ENCODE data around the gene MPP3.
"Not testable (repeated sequence)": the region's sequence is repeated elsewhere in the genome, so short reads cannot be mapped to it uniquely, and the experiment has no call there.

Gene MPP3

GRCh38 chr17:43808076-43808475 is 24.9 kb downstream of the MPP3 start:
- no peak for DNase-seq (ENCODE audit: low spot score)

DNA sequence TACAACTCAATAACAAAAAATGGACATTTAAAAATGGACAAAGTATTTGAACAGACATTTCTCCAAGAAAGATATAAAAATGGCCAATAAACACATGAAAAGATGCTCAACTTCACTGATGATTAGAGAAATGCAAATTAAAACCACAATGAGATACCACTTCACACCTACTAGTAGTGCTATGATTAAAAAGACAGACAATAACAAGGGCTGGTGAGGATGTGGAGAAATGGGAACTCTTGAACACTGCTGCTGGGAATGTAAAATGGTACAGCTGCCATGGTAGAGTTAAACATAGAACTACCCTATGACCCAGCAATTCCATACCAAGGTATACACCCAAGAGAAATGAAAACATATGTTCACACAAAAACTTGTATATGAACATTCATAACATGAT is 27.8 kb downstream of the MPP3 start:
- no peak for DNase-seq (ENCODE audit: low spot score)

GRCh38 chr17:43803758-43804157 is 29.2 kb downstream of the MPP3 start:
- peak; percentile 29 for DNase-seq (ENCODE audit: low spot score)

- no peak for DNase-seq (ENCODE audit: low spot score)
Measured at GRCh38 chr17:43801844-43802243, 31.1 kb downstream of the MPP3 start.

- DNase-seq (ENCODE audit: low spot score), result no peak
Measured at GRCh38 chr17:43800736-43801135, 32.2 kb downstream of the MPP3 start.

- DNase-seq (ENCODE audit: low spot score), result no peak
Measured at GRCh38 chr17:43799047-43799446, 33.9 kb downstream of the MPP3 start.

GRCh38 chr17:43798024-43798423 is 34.9 kb downstream of the MPP3 start:
- DNase-seq (ENCODE audit: low spot score), result not testable (repeated sequence)

DNA sequence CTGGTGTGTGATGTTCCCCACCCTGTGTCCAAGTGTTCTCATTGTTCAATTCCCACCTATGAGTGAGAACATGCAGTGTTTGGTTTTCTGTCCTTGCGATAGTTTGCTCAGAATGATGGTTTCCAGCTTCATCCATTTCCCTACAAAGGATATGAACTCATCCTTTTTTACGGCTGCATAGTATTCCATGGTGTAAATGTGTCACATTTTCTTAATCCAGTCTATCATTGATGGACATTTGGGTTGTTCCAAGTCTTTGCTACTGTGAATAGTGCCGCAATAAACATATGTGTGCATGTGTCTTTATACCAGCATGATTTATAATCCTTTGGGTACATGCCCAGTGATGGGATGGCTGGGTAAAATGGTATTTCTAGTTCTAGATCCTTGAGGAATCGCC is 40.3 kb downstream of the MPP3 start:
- DNase-seq (ENCODE audit: low spot score), result not testable (repeated sequence)

GRCh38 chr17:43791589-43791988 is 41.4 kb downstream of the MPP3 start:
- DNase-seq (ENCODE audit: low spot score), result peak; percentile 27

DNA sequence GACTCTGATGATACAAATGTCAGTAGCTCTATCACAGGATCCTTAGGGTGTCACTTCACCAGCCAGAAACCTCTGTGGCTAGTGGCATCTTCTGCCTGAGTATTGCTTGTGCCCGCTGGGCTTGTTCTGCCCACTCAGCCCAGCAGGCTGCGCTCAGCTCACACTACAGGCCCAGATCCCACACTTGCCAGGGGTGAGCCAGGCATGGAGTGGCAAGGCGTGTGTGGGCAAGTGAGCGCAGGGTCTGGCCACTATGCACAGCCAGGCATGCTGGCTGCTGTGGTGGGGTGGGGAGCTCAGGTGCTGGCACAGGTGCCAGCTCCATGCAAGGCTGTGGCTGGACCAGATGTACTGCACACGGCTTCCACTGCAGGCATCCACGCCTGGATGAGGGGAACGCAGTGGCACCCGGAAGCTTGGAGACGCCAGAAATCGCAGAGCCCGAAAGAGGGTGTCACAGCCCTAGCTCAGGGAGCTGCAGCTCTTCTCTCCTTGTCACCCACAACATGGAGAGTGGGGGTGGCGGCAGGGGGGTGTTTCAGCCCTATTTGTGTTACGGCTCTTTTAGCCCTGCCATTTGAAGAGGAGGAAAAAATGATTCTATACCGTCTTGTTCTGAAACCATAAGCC is 42.5 kb downstream of the MPP3 start:
- no peak for DNase-seq (ENCODE audit: low spot score)

DNA sequence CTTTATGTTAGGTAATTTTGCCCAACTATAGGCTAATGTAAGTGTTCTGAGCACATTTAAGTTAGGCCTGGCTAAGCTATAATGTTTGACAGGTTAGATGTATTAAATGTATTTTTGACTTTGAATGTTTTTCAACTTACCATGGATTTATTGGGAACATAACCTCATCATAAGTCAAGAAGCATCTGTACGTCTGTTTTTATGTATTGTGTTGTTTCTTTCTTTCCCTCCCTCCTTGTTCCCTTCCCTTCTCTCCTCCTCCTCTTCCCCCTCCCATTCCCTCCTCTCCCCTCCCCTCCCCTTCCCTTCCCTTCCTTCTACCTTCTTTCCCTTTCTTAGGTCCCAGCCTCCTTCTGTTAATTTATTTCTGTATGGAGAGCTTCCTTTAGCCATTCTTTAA is 43.5 kb downstream of the MPP3 start:
- no peak for DNase-seq (ENCODE audit: low spot score)

DNA sequence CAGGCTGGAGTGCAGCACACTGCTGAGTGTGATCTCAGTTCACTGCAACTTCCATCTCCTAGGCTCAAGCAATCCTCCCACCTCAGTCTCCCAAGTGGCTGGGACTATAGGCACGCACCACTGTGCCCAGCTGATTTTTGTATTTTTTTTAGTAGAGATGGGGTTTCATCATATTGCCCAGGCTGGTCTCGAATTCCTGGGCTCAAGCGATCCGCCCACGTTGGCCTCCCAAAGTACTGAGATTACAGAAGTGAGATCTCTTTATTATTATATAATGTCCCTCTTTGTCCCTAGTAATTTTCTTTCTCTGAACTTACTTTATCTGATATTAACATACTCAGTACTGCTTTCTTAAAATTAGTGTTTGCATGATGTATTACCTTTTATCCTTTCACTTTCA is 44.4 kb downstream of the MPP3 start:
- no peak for DNase-seq (ENCODE audit: low spot score)

DNA sequence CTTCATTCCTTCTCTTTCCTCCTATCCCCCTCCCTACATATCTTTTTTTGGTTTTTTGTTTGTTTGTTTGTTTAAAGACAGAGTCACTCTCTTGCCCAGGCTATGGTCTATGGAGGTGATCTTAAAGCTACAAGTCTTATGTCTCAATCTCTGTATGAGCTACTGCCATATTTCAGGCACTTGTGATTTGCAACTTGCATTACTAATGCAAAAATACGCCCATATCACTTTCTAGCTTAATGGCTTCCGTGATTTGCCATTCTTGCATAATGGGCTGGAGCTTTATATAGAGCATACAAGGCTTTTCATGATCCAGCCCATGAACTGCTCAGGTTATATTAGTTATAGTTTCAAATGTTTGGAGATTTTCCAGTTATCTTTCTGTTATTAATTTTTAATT is 45.2 kb downstream of the MPP3 start:
- DNase-seq (ENCODE audit: low spot score), result no peak

- DNase-seq (ENCODE audit: low spot score), result peak; percentile 70
Measured at GRCh38 chr17:43784628-43785101, 48.3 kb downstream of the MPP3 start.

DNA sequence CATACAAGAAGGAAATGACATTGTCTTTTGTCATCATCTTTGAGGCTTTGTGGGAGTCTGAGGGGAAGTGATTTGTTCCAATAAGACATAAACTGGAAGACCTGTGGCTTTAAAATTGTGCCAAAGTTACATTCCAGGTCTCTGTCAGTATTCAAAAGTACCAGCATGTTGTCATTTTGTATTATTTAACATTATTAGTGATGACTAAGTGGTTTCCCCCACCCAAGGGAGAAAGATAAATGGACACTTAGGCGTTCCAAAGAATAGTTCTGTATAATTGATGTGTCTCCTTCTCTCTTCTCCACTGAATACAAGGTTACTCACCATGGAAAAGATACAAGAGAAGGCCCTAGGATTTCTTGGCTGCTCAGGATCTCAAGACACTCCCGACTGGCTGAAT is 48.9 kb downstream of the MPP3 start:
- peak; percentile 58 for DNase-seq (ENCODE audit: low spot score)

GRCh38 chr17:43782913-43783680 is 49.8 kb downstream of the MPP3 start:
- DNase-seq (ENCODE audit: low spot score), result no peak

DNA sequence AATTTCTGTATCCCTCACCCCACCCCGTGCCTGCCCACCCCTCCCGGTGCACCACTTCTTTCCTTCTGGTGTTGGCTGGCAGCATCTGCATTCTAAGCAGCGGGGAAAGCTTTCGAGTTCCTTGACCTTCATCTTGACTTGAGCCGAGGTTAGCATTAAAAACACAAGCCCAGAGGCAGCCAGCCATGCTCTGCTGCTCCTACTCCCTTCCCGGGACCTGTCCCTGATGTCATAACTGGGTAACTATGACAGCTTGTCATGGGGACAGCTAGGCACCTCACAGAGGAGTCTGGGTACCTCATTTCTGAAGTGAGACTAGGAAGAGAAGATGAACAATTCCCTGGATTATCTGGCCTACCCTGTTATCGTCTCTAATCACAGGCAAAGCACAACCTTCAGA is 52.8 kb downstream of the MPP3 start, which contains the start of gene CFAP97D1:
CFAP97D1 (plus strand) TSS at position 301 of the 400 bp plus-strand sequence; CDS start at position 329, 28 bp downstream.
- DNase-seq (ENCODE audit: low spot score), result no peak

DNA sequence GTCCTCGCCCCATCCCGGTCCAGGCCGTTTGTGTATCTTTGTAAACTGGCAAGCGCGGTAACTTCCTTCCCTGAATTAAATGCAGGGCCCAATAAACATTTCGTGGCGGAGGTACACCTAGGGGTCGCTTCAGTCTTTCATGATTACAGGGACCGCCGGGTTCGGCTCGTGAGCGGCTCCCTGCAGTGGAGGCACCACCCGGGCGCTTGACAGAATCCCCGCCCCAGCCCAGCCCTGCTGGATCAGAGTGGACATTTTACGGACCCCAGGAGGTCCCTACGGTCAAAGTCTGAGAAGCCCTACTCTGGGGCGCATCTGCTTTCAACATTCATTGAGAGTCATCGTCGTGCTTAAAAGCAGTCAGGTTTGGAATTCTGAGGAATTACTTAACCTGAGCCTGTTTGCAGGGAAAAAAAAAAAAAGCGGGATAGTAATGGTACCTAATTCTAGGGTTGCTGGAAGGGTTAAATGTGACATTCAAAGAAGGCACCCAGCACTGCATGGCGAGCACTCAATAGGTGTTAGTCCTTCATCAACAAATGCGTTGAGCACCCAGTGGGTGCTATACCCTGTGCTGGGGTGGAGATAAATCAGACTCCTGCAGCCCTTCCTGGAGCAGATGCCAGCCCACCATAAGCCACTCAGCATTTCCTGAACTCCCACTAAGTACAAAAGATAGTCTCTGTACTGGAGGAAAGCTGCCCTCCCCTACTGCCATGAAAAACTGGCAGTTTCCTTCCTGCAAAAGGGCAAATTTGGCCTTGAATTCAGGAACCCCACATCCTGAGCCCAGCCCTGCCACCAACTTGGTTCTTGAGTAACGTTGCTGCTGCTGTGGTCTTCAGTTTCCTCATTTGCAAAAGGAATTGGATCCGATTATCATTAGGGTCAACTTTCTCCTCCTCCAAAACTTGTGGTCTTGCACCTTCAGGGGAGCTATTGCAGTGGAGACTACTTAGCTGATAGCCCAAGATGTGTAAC is 53.5 kb downstream of the MPP3 start:
- peak; percentile 25 for DNase-seq (ENCODE audit: low spot score)

GRCh38 chr17:43778337-43779144 is 54.4 kb downstream of the MPP3 start, which contains the start of gene DUSP3:
Gene DUSP3 (minus strand): TSS chr17:43778977. CDS start chr17:43778924, 53 bp downstream.
- peak; percentile 98 for DNase-seq (ENCODE audit: low spot score)

DNA sequence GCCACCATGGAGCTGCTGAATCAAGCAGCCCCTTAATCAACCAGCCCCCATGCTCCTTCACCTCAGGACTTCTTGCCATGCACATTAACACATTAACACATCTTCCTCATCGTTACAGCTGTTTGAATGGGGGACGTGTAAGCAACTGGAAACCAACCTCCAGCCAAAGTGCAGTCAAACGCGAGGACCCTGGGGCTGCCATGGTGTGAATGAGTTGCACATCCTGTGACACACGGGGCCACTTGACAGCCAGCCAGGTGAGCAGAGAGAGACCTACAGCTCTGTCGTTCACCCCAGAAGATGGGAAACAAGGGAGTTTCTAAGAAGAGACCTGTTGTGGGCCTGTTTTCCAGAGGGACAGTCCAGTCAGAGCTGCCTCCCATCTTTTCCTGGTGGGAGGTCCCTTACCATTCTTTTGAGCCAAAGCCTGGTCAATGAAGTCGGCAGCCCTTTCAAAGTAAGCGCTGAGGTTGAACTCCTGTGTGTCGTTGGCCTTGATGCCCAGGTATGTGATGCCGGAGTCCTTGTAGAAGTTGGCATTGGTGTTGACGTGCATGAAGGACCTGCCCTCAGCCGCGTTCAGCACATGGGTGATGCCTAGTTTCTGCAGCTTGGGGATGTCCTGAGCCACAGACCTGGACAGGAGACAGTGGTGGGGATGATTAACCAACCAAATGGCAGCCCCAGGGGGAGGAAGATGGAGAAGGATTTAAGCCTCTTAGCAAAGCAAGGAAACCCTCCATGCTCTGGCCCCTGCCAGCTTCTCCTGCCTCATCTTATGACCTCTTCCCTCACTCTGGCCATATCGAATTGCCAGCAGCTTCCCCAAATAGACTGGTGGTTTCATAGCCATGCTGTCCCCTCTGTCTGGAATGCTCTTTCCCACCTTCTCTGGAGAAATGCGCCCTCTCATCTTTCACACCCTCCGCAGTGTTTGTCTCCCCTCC is 58.4 kb downstream of the MPP3 start:
- no peak for DNase-seq (ENCODE audit: low spot score)

Data from GM03348 (cell line).